ENCODE results near the gene TSPAN16.
A peak's percentile ranks its signal among the peaks of the same experiment; 100 is the strongest.
"Not testable (repeated sequence)": the region's sequence is repeated elsewhere in the genome, so short reads cannot be mapped to it uniquely, and the experiment has no call there.

The TSPAN16 gene

DNA sequence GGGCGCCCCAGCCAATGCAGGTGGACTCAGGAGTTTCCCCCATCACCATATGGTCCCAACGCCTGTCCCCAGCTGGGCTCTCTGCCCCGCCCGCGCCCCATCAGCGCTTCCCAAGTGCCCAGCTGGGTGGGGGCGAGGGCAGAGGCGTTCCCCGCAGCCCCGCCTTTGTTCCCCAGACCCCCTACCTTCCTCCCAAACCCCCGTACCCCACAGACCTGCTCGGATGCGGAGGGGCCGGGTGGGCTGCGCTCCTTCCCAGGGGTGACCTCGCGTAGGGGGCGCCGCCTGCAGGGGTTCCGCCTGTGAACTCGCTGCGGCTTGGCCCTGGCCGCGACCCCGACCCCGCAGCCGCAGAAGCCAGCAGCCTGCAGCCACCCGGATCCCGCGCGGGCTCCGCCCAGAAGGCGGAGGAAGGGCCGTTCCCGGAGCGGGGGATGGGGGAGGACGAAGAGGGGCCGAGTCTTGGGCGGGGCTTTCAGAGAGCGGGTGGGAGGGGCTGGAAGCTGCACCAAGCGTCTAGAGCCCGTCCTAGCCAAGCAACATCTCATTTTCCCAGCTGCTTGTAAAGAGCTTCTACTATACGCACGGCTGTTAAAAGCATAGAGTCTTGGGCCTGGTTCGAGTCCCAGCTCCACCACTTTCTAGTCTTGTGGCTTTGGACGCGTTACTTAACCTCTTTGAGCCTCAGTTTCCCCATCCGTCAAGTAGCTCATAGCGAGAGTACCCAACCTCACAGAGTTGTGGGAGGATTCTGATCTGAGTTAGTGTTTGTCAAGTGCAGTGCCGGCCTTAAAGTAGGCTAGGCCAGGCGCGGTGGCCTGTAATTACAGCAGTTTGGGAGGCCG, 43.5 kb downstream of the TSPAN16 start, which contains the start of gene RAB3D:
Gene RAB3D (minus strand): TSS at position 404 of the 845 bp plus-strand sequence. CDS start 2,258 bp downstream, outside the sequence.
- H3K4me3 ChIP-seq (ENCODE audit: control insufficient read depth, low read depth, low read length): peak within 1 kb of the TSS; percentile 63
- peak; percentile 44 for DNase-seq (ENCODE audit: low read depth)
- TF ChIP-seq, protein P1, sequence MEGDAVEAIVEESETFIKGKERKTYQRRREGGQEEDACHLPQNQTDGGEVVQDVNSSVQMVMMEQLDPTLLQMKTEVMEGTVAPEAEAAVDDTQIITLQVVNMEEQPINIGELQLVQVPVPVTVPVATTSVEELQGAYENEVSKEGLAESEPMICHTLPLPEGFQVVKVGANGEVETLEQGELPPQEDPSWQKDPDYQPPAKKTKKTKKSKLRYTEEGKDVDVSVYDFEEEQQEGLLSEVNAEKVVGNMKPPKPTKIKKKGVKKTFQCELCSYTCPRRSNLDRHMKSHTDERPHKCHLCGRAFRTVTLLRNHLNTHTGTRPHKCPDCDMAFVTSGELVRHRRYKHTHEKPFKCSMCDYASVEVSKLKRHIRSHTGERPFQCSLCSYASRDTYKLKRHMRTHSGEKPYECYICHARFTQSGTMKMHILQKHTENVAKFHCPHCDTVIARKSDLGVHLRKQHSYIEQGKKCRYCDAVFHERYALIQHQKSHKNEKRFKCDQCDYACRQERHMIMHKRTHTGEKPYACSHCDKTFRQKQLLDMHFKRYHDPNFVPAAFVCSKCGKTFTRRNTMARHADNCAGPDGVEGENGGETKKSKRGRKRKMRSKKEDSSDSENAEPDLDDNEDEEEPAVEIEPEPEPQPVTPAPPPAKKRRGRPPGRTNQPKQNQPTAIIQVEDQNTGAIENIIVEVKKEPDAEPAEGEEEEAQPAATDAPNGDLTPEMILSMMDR (IDR thresholded peaks at IDR 0.05; ENCODE audit: control insufficient read depth, insufficient read depth, low read depth, low read length, missing control alignments): no peak

DNA sequence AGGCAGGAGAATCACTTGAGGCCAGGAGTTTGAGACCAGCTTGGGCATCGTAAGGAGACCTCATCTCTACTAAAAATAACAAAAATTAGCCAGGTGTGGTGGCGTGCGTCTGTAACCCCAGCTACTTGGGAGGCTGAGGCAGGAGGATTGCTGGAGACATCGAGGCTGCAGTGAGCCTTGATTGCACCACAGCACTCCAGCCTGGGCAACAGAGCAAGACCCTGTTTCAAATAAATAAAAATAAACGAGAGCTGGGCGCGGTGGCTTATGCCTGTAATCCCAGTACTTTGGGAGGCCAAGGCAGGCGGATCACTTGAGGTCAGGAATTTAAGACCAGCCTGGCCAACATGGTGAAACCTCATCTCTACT, 44.1 kb downstream of the TSPAN16 start:
- DNase-seq (ENCODE audit: low read depth); H3K4me3 ChIP-seq (ENCODE audit: control insufficient read depth, low read depth, low read length): not testable (repeated sequence)

DNA sequence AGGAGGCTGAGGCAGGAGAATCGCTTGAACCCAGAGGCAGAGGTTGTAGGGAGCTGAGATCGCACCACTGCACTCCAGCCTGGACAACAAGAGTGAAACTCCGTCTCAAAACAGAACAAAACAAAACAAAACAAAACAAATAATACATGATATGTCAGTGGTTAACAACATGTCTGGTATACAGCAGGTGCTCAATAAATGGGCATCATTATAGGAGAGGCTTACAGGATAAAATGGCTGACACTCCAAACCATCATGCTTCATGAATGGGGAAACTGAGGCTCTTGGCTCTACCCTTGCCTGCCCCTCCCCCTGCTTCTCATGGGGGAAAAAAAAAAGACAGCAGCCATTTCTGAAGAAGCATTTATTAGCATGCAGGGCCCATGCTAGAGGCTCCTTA, 46.5 kb downstream of the TSPAN16 start:
- DNase-seq (ENCODE audit: low read depth): no peak
- H3K4me3 ChIP-seq (ENCODE audit: control insufficient read depth, low read depth, low read length): no peak overlapping the region
- TF ChIP-seq, protein P1 (IDR thresholded peaks at IDR 0.05; ENCODE audit: control insufficient read depth, insufficient read depth, low read depth, low read length, missing control alignments): no peak

DNA sequence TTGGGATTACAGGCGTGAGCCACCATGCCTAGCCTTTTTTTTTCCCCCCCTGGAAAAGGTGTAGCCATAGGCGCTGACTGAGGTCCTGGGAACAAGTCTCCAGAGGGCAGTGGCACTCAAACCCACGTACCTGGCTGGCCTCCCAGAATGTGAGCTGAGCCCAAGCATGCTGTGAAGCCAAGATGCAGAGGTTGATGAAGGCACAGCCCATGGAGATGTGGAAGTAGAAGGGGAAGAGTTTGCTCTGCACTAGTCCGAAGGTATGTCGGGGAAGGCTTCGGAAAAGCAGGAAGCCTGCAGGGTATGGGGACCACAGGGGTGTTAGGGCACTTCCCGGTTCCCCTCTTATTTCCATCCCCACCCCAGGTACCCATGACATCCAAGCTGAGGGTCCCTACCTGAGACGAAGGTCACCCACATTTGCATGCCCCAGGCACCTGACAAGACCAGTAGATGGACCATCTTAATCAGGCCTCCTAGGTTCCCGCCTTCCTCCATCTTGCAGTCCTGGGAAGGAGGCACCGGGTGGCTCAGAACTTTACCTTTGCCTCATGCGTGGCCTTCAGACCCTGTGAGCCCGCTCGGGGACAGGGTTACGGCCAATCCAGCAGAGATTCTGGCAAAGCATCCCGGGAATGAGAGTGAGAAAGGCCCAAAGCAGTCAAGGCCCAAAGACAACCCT, 49.3 kb downstream of the TSPAN16 start:
- TF ChIP-seq, protein P1 (IDR thresholded peaks at IDR 0.05; ENCODE audit: control insufficient read depth, insufficient read depth, low read depth, low read length, missing control alignments): no peak
- no peak for DNase-seq (ENCODE audit: low read depth)
- H3K4me3 ChIP-seq (ENCODE audit: control insufficient read depth, low read depth, low read length): peak overlapping the region; percentile 63

DNA sequence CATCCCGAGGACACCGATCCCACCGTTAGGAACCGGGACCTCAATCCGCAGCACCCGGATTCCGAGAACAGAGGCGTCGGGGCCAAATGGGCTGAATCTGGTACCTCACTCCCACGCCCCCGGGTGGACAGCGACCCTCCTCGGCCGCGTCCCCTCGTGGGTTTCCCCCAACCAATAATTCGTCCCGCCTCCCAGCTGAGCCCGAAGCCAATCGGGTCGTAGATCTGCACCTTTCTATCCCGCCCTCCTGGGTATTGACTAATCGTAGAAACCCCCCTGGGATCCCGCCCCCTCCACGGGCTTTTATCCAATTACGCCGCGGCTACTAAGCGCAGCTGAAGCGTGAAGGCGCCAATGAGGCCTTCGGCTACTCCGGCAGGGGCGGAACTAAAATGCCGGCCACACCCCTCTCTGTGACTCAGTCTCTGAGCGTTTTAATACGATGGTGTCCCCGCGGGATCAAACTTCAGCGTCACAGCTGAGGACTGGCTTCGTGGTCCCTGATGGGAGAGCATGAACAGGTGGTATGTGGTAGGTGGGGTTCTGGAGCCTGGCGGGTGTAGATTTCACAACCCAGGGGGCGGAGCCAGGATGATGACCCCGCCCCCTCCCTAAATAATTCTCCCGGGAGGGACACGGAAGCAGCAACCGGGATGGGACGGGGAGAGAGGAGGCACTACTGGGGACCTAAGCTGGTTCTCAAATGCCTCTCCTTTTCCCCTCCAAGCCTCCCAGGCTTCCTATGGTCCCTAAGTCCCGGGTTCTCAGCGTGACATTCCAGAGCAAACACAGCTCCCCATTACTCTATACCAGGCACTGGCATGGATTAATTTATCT, 50.4 kb downstream of the TSPAN16 start, which contains the start of the genes CCDC159 and TMEM205:
Gene CCDC159 (plus strand): TSS at position 416 of the 837 bp plus-strand sequence. CDS start 88 bp downstream, at position 504.
Gene TMEM205 (minus strand): TSS at position 165 of the 837 bp plus-strand sequence. CDS start 649 bp downstream, outside the sequence.
- TF ChIP-seq, protein P1 (IDR thresholded peaks at IDR 0.05; ENCODE audit: control insufficient read depth, insufficient read depth, low read depth, low read length, missing control alignments): no peak
- peak within 1 kb of the TSS; percentile 63 for H3K4me3 ChIP-seq (ENCODE audit: control insufficient read depth, low read depth, low read length)
- DNase-seq (ENCODE audit: low read depth): peak; percentile 95

DNA sequence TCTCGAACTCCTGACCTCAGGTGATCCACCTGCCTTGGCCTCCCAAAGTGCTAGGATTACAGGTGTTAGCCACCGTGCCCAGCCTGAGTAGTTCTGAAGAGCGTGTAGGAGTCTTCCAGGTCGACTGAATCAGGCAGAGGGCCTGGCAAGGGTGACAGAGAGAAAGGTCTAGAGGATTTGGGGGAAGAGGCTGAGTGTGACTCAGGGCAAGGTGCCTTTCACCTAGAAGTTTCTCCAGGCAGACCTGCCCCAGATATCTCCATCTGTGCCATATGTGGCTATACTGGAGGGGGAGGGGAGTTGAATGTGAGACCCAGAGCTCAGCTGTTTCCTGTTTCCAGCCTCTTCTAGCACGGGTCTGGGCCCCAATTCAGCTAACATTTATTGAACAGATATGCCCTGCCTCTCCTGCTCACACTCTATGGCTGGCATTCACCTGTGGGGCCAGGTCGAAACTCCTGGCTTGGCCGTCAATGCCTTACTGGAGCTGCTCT, 51.6 kb downstream of the TSPAN16 start:
- no peak overlapping the region for H3K4me3 ChIP-seq (ENCODE audit: control insufficient read depth, low read depth, low read length)
- TF ChIP-seq, protein P1 (IDR thresholded peaks at IDR 0.05; ENCODE audit: control insufficient read depth, insufficient read depth, low read depth, low read length, missing control alignments): no peak
- DNase-seq (ENCODE audit: low read depth): no peak

All from AG09309 (cell line).